ENCODE results near the gene BRSK2. TPM values are rescaled to one million over a fixed set of nuclear protein-coding genes. Genes with fewer than 3 reads are reported as not detected.
"Not testable (repeated sequence)": the region's sequence is repeated elsewhere in the genome, so short reads cannot be mapped to it uniquely, and the experiment has no call there.

Gene BRSK2
- total RNA-seq, 3 donors from 2014 or later (not counting 1 experiment from before 2014, with no cell fraction given) = 0.11 to 0.14 TPM; not detected in 1

DNA sequence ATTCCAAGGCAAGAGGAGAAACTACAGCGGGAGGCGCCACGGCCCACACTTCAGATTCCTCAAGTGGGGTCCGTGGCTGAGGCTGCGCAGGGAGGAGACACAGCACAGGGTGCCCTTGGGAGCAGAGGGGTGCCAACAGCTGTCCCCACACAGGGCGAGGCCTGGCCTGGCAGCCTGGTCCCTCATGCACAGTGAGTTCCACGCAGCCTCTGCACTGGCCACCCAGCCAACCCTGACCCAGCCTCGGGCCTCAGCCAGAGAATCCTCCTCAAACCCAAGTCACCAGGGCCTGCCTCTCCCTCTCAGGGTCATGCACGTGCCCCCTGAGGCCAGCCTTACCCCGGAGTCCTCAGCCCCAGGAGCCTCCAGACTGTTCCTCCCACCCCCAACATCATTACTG, 119.3 kb downstream of the BRSK2 start:
- no peak for ATAC-seq
- no peak overlapping the region for H3K4me3 ChIP-seq (ENCODE audit: low read length)
- Mint-ChIP-seq H3K36me3 (no peaks in the 10 kb centered on the region), H3K9me3 (no peaks in the 10 kb centered on the region), H3K4me1 (peaks cover 31 to 70% of the 10 kb centered on the region in 2 donors), H3K27me3 (ENCODE audit: low read depth in 2 of 2) (no peaks in the 10 kb centered on the region), H3K4me3 (no peak overlapping the region), H3K27ac (peak overlapping the region; percentile 29 to 65)
- no peaks in the 10 kb centered on the region for H3K36me3 ChIP-seq (ENCODE audit: control insufficient read depth, insufficient read depth, low read length)
- no peak for DNase-seq
- H3K27me3 ChIP-seq (ENCODE audit: control insufficient read depth, insufficient read depth, low read length) = no peaks in the 10 kb centered on the region
- TF ChIP-seq, protein P1, sequence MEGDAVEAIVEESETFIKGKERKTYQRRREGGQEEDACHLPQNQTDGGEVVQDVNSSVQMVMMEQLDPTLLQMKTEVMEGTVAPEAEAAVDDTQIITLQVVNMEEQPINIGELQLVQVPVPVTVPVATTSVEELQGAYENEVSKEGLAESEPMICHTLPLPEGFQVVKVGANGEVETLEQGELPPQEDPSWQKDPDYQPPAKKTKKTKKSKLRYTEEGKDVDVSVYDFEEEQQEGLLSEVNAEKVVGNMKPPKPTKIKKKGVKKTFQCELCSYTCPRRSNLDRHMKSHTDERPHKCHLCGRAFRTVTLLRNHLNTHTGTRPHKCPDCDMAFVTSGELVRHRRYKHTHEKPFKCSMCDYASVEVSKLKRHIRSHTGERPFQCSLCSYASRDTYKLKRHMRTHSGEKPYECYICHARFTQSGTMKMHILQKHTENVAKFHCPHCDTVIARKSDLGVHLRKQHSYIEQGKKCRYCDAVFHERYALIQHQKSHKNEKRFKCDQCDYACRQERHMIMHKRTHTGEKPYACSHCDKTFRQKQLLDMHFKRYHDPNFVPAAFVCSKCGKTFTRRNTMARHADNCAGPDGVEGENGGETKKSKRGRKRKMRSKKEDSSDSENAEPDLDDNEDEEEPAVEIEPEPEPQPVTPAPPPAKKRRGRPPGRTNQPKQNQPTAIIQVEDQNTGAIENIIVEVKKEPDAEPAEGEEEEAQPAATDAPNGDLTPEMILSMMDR (IDR thresholded peaks at IDR 0.05) = no peak
- H3K4me1 ChIP-seq (ENCODE audit: control insufficient read depth, insufficient read depth, low read length) = peaks cover 28% of the 10 kb centered on the region
- WGBS (ENCODE audit: insufficient coverage) = 88% methylated on average over 10 of the region's 10 CpGs
- H3K9me3 ChIP-seq (ENCODE audit: control insufficient read depth, insufficient read depth, low read length) = no peaks in the 10 kb centered on the region
- no peak overlapping the region for H3K27ac ChIP-seq (ENCODE audit: low read length)
- intact Hi-C loops (cut with micrococcal nuclease) = no loop called here

DNA sequence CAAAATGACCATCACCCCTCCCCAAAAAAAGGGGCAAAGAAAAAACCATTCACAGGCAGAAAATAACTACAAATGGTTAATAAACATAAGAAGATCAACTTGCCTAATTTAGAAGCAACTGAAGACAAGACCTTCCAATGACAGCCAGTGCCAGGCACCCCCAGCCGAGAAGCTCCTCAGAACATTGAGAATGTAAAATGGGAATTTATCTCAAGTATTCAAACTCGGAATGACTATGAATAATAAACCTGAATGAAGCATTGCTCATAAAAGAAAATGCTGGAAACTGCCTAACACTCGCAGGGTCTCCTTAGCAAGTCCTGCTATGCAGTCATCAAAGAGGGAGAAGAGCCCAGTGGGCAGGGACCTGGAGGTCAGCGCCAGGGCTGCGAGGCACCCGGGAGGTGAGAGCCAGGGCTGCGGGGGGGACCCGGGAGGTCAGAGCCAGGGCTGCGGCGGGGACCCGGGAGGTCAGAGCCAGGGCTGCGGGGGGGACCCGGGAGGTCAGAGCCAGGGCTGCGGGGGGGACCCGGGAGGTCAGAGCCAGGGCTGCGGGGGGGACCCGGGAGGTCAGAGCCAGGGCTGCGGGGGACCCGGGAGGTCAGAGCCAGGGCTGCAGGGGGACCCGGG, 120.0 kb downstream of the BRSK2 start:
- H3K36me3 ChIP-seq (ENCODE audit: control insufficient read depth, insufficient read depth, low read length) = no peaks in the 10 kb centered on the region
- H3K4me3 Mint-ChIP-seq = no peak overlapping the region
- TF ChIP-seq, protein P1 (IDR thresholded peaks at IDR 0.05) = no peak
- no peak overlapping the region for H3K27ac ChIP-seq (ENCODE audit: low read length)
- no peaks in the 10 kb centered on the region for H3K36me3 Mint-ChIP-seq
- no peak for ATAC-seq
- DNase-seq = no peak
- no peaks in the 10 kb centered on the region for H3K9me3 ChIP-seq (ENCODE audit: control insufficient read depth, insufficient read depth, low read length)
- H3K4me1 ChIP-seq (ENCODE audit: control insufficient read depth, insufficient read depth, low read length) = peaks cover 34% of the 10 kb centered on the region
- H3K9me3 Mint-ChIP-seq = no peaks in the 10 kb centered on the region
- H3K27me3 Mint-ChIP-seq (ENCODE audit: low read depth in 2 of 2) = no peaks in the 10 kb centered on the region
- H3K4me3 ChIP-seq (ENCODE audit: low read length) = no peak overlapping the region
- 94% methylated on average over 20 of the region's 20 CpGs for WGBS (ENCODE audit: insufficient coverage)
- H3K27me3 ChIP-seq (ENCODE audit: control insufficient read depth, insufficient read depth, low read length) = no peaks in the 10 kb centered on the region
- H3K4me1 Mint-ChIP-seq = peaks cover 36 to 70% of the 10 kb centered on the region in 2 donors
- intact Hi-C loops (cut with micrococcal nuclease) = no loop called here
- peak overlapping the region; percentile 29 to 65 for H3K27ac Mint-ChIP-seq

DNA sequence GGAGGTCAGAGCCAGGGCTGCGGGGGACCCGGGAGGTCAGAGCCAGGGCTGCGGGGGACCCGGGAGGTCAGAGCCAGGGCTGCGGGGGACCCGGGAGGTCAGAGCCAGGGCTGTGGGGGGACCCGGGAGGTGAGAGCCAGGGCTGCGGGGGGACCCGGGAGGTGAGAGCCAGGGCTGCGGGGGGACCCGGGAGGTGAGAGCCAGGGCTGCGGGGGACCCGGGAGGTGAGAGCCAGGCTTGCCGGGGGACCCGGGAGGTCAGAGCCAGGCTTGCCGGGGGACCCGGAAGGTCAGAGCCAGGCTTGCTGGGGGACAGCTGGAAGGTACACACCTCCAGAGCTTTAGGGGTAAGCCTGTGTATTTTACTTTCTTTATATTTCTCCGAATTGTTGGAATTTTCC, 120.6 kb downstream of the BRSK2 start:
- DNase-seq; H3K36me3 ChIP-seq (ENCODE audit: control insufficient read depth, insufficient read depth, low read length); H3K27ac ChIP-seq (ENCODE audit: low read length); ATAC-seq; H3K4me3 Mint-ChIP-seq; H3K27ac Mint-ChIP-seq; H3K9me3 ChIP-seq (ENCODE audit: control insufficient read depth, insufficient read depth, low read length); H3K4me3 ChIP-seq (ENCODE audit: low read length); H3K9me3 Mint-ChIP-seq; H3K36me3 Mint-ChIP-seq; H3K27me3 ChIP-seq (ENCODE audit: control insufficient read depth, insufficient read depth, low read length); intact Hi-C loops (cut with micrococcal nuclease); H3K27me3 Mint-ChIP-seq (ENCODE audit: low read depth in 2 of 2): not testable (repeated sequence)
- H3K4me1 ChIP-seq (ENCODE audit: control insufficient read depth, insufficient read depth, low read length) = peaks cover 40% of the 10 kb centered on the region
- peaks cover 40 to 76% of the 10 kb centered on the region in 2 donors for H3K4me1 Mint-ChIP-seq
- WGBS (ENCODE audit: insufficient coverage) = 94% methylated on average over 15 of the region's 18 CpGs

DNA sequence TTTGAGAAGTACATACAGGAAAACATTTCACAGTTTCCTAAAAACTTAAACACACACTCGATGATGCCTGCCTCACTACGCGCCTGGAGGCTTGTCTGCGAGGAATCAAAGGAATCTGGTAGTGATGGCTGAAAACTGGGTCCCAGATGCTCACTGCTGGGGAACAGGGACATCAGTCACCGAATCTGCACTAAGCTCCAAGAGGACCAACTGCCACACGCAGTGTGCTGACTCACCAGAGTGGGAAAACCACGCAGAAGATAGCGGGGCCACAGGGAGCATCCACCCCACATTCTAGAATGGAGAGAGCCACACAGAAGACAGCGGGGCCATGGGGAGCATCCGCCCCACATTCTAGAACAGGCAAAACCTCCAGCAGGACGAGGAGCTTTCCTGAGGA, 121.2 kb downstream of the BRSK2 start:
- no peaks in the 10 kb centered on the region for H3K9me3 ChIP-seq (ENCODE audit: control insufficient read depth, insufficient read depth, low read length)
- H3K36me3 Mint-ChIP-seq = no peaks in the 10 kb centered on the region
- H3K27me3 ChIP-seq (ENCODE audit: control insufficient read depth, insufficient read depth, low read length) = no peaks in the 10 kb centered on the region
- H3K27ac ChIP-seq (ENCODE audit: low read length) = no peak overlapping the region
- intact Hi-C loops (cut with micrococcal nuclease) = no loop called here
- H3K27ac Mint-ChIP-seq = no peak overlapping the region
- no peak overlapping the region for H3K4me3 Mint-ChIP-seq
- peaks cover 46 to 82% of the 10 kb centered on the region in 2 donors for H3K4me1 Mint-ChIP-seq
- H3K27me3 Mint-ChIP-seq (ENCODE audit: low read depth in 2 of 2) = no peaks in the 10 kb centered on the region
- peaks cover 43% of the 10 kb centered on the region for H3K4me1 ChIP-seq (ENCODE audit: control insufficient read depth, insufficient read depth, low read length)
- TF ChIP-seq, protein P1 (IDR thresholded peaks at IDR 0.05) = no peak
- no peak overlapping the region for H3K4me3 ChIP-seq (ENCODE audit: low read length)
- ATAC-seq (no peak), DNase-seq (no peak)
- H3K36me3 ChIP-seq (ENCODE audit: control insufficient read depth, insufficient read depth, low read length) = no peaks in the 10 kb centered on the region
- WGBS (ENCODE audit: insufficient coverage) = 69% methylated on average over 11 of the region's 11 CpGs
- H3K9me3 Mint-ChIP-seq = no peaks in the 10 kb centered on the region

Measured in natural killer cell (primary cell).